Measurements from ENCODE around the gene SERPINB3.
"Not testable (repeated sequence)": the region's sequence is repeated elsewhere in the genome, so short reads cannot be mapped to it uniquely, and the experiment has no call there.

DNA sequence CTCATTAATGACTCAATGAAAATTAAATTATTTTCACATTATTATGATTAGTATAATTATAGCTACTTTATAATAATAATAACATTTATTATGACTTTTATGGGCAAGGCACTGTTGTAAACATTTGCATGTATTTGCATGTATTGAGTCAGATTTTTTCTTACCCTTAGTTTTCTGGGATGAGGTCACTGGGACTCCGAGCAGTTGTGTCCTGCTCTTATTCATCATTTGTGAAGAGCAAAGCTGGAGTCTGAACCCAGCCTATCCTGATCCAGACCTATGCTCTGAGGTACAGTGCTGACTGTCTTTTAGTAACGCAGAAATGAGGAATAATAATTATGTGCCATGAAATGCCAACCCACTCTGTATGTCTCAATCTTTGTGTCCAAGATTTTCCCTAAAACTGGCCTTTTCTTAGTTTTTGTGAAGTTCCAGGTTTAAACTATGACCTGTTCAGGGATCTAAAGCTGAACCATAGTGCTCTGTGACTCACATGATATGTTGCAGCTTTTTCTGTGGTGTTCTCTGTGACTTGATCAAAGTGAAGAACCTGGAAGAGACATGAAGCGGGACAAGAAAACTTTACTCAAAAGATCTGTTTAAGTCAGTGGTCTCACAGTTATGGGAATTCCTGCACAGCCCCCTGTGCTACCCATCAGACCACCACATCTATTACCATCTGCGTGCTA, 18.9 kb downstream of the SERPINB3 start:
- TF ChIP-seq, protein P1, sequence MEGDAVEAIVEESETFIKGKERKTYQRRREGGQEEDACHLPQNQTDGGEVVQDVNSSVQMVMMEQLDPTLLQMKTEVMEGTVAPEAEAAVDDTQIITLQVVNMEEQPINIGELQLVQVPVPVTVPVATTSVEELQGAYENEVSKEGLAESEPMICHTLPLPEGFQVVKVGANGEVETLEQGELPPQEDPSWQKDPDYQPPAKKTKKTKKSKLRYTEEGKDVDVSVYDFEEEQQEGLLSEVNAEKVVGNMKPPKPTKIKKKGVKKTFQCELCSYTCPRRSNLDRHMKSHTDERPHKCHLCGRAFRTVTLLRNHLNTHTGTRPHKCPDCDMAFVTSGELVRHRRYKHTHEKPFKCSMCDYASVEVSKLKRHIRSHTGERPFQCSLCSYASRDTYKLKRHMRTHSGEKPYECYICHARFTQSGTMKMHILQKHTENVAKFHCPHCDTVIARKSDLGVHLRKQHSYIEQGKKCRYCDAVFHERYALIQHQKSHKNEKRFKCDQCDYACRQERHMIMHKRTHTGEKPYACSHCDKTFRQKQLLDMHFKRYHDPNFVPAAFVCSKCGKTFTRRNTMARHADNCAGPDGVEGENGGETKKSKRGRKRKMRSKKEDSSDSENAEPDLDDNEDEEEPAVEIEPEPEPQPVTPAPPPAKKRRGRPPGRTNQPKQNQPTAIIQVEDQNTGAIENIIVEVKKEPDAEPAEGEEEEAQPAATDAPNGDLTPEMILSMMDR (IDR thresholded peaks at IDR 0.05) = not testable (repeated sequence)
- TF ChIP-seq POLR2A (IDR thresholded peaks at IDR 0.05) = not testable (repeated sequence)
